Right renal pelvis (tissue), 4 donors: Measurements from ENCODE around the gene IFNGR2. TPM values are rescaled to one million over a fixed set of nuclear protein-coding genes. Genes with fewer than 3 reads are reported as not detected.
"Not testable (repeated sequence)": the region's sequence is repeated elsewhere in the genome, so short reads cannot be mapped to it uniquely, and the experiment has no call there.

ENCODE experiments used
- DNase-seq, 4 donors: peaks; one replicate each; pipeline ENCODE4 v3.0.0-alpha.2; 2013; ENCODE audit warnings: low read depth in 4 of 4, low spot score in 3 of 4, missing footprints in 1 of 4
- polyA plus RNA-seq, 4 donors: library from polyadenylated mRNA; unstranded; fragments of 120-200 nt; gene quantifications; one replicate each; pipeline ENCODE4 v1.2.1, GENCODE V29; 2013; ENCODE audit not compliant: insufficient read length in 4 of 4

IFNGR2 gene
- polyA plus RNA-seq, 4 donors, result 85.2 to 92.0 (median 89.6) TPM

DNA sequence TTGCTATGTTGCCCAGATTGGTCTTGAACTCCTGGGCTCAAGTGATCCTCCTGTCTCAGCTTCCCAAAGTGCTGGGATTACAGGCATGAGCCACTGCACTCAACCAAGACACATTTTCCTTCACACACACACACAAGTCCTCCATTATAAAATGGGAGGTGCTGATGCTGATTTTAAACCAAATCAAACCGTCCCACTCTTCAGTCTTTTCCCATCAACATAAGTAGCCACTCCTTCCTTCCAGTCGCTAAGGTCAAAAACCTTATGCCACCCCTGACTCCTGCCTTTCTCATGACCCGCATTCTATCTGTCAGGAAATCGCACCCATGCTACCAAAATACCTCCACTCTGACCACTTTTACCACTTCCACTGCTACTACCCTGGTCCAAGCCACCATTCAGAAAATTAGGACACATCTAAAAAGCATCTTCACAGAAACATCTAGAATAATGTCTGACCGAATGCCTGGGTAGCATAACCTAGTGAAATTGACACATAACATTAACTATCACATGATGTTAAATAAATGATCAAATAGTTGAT is 28.0 kb upstream of the IFNGR2 start:
- DNase-seq, result no peak

DNA sequence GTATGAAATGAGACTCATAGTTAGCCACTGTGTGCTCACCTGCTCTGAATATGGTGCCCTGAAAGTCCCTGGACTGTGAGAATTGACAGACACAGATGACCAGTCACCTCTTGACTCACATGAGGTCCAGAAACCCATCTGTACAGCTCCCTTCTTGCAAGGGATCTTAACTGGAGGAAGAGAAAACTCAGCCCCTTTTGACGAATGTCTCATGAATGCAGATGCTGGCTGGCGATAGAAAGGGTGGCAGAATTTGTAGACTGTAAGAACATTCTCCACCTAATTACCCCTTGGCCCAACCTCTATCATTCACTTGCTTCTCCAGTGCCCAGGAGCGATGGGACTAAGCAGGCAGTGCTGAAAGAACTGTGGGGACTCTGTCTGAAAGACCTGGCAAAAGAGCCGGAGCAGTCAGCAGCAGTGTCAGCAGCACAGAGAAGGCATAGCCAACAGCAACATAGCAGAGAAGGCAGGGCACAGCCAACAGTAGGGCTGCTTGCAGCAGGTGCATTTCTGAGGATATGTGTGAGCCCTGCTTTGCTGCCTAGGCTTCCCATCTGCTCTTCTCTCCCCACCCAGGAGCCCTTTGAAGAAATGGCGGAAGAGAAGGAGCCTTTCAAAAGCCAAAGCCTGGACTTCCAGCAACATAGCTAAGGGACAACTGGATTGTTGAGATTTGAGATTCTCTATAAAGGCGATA is 25.8 kb upstream of the IFNGR2 start:
- no peak for DNase-seq

DNA sequence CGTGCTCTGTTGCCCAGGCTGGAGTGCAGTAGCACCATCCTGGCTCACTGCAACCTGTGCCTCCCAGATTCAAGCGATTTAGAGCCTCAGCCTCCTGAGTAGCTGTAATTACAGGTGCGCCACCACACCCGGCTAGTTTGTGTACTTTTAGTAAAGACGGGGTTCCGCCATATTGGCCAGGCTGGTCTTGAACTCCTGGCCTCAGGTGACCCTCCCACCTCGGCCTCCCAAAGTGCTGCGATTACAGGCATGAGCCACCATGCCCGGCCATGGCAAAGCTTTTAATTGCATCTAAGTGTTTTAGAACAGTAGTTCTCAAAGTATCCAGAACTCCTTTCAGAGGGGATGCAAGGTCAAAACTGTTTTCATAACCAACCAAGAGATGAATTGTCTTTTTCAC is 25.1 kb upstream of the IFNGR2 start:
- DNase-seq, result no peak

DNA sequence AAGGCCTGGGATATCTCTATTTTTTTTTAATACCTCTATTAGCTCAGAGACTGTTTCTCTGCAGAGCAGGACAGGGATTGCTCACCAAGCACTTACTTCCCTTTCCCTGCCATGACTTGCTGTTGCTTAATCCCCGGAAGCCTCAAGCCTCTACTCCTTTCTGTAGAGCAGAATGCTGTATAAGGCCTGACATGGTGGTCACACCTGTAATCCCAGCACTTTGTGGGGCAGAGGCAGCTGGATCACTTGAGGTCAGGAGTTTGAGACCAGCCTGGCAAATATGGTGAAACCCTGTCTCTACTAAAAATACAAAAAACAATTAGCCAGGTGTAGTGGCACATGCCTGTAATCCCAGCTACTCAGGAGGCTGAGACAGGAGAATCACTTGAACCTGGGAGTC is 23.3 kb upstream of the IFNGR2 start:
- DNase-seq, result not testable (repeated sequence)

DNA sequence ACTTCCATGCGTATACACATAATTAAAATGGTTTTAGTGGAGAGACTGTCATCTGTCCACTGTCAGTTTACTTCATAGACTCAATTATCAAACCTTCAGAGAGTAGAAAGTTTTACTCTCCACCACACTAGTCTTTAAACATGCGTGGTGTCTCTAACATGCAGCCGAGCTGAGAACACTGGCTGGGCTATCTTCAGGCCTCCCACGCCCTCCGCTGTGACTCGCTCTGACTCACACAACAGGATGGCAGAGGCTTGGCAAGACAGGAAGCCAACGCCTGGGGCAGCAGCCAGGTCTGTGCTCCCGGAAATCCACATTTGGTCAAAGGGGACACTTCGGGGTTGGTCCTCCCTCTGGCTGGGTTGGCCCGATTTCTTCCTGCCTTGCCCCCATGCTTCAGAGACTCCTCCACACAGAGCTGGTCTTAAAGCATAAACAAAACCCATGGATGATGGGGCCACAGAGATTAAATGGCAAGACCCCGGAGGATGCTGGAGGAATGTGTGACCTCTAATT is 22.7 kb upstream of the IFNGR2 start:
- no peak for DNase-seq

DNA sequence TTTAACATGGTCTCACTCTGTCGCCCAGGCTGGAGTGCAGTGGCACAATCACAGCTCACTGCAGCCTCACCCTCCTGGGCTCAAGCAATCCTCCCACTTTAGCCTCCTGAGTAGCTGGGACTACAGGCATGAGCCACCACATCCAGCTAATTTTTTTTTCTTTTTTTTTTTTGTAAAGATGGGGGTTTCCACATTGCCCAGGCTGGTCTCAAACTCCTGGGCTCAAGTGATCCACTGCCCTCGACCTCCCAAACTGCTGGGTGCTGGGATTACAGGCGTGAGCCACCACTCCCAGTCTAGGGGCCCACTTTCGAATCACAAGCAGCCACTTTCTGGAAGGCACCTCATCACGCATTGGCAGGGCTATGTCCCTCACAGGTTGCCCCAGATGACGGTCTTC is 21.8 kb upstream of the IFNGR2 start:
- not testable (repeated sequence) for DNase-seq

DNA sequence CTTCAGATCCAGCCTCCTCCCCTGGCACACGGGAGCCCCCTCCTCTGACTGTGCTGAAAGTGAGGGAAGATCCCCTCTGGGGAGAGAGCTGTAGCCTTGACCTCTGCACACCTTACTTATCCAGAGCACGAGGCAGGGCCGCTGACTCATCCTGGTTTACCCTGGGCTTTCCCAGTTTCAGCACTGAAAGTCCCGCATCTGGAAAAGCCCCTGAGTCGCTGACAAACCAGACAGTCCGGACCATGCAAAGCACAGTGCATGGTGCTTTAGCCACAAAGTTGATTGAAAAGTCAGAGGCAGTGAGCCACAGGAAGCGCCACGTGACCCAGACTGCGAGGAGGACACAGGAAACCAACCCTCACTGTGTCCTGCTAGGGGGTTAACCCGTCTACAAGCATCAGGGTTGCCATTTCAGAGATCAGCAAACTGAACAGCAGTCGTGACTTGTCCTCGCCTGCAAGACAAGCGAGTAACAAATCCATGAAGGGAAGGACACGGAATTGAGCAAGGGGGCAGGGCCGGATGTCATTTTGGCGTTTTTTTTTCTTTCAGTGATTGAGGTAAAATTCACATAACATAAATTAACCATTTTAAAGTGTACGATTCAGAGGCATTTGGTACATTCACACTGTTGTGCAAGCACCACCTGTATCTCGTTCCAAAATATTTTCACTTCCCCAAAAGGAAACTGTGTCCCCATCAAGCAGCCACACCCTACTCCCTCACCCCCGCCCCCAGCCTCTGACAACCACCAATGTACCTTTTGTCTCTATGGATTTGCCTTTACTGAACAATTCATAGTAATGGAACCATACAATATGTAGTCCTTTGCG is 19.9 kb upstream of the IFNGR2 start:
- DNase-seq, result no peak

DNA sequence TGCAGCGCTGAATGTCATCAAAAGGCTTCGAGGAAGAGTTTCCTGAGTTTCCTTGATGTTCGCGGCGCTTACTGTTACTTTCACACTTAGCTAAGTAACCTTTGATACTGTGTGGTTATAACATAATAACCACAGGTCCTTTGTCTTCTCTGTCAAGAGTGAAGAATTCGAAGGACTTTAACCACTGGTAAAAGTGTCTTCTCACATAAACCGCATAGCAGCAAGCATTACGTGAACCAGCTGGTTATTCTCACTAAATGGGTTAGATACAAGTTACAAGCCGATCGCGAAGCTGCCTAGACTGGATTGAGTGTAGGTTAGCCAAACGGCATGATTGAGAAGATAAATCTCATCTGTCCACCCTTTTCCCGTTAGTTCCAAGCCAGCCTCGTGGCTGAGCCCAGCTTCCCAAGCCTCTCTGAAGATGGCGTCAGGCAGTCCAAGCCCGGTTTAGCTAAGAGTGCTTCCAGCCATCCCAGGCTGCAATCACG is 18.3 kb upstream of the IFNGR2 start:
- no peak for DNase-seq

DNA sequence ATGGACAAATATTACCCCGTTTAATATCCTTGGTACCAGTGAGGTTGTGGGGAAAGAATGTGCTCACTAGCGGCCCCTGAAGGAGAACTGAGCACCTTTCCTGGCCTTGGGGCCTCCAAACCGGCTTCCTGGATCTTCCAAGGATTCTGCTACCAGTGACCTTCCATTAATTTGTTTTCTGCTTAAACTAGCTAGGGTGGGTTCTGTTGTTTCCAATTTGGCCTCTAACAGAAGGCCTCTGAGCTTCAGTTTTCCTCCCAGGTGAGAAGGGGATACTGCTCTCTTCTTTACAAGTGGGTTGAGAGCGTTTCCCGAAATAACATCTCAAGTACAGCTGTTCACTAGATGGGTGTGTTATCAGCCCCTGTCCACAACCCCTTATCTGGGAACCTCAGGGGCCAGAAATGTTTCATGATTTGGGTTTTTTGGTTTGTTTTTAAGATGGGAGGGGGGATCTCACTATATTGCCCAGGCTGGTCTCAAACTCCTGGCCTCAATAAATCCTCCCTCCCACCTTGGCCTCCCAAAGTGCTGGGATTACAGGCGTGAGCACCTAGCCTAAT is 16.9 kb upstream of the IFNGR2 start:
- no peak for DNase-seq

DNA sequence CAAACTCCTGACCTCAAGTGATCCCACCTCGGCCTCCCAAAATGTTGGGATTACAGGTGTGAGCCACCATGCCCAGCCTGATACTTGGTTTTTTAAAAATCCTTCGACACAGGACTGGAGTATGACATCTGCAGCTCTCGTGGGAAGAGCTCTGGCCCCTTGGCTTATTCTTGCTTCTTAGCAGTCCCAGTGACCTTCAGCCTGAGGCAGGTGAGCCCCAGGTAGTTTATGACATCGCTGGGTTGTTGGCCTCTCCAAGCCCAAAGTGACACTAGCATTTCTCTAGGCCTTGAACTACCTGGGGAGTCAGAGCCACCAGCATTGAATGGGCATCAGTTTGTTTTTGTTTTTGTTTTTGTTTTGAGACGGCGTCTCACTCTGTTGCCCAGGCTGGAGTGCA is 15.9 kb upstream of the IFNGR2 start:
- DNase-seq, result no peak

DNA sequence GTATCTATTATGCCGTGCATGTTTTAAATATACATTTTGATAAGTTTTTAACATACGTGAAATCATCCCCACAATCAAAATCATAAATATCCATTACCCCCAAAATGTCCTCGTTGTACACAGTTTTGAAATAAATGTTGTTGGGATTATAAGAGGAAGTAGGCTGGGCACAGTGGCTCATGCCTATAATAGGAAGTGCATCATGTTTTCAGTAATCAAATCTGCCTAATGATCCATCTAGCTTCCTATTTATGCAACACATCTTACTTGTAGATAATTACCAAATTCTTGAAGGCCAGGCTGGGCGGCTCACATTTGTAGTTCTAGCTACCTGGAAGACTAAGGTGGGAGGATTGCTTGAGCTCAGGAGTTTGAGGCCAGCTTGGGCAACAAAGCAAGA is 15.0 kb upstream of the IFNGR2 start:
- DNase-seq, result no peak

DNA sequence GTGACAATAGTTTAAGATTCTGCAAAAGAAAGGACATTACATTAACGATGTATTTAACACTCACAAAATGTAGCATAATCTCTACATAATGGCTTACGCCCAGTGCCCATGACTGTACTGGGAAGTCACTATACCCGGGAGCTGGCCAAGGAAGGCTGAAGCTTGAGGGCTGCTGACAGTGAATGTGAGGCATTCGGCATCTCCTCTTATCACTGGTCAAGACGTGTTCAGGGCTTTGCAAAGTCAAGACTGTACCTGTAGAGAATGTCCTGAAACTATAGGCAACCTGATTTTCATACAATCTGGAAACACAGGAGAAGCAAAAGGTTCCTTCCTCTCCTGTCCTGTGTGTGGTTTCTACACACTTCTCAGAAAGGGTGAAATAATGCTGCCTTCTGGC is 12.7 kb upstream of the IFNGR2 start:
- no peak for DNase-seq

DNA sequence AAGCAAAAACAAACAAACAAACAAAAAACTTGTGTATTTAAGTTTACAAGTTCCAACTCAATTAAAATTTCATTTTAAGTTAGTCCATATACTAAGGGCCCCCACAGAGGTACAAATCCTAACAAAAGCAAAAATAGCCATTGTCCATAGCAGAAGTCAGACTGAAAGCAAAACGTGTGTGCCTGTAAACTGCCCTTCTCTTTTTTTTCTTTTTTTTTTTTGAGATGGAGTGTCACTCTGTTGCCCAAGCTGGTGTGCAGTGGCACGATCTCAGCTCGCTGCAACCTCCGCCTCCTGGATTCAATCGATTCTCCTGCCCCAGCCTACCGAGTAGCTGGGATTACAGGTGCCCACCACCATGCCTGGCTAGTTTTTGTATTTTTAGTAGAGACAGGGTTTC is 11.6 kb upstream of the IFNGR2 start:
- no peak for DNase-seq

DNA sequence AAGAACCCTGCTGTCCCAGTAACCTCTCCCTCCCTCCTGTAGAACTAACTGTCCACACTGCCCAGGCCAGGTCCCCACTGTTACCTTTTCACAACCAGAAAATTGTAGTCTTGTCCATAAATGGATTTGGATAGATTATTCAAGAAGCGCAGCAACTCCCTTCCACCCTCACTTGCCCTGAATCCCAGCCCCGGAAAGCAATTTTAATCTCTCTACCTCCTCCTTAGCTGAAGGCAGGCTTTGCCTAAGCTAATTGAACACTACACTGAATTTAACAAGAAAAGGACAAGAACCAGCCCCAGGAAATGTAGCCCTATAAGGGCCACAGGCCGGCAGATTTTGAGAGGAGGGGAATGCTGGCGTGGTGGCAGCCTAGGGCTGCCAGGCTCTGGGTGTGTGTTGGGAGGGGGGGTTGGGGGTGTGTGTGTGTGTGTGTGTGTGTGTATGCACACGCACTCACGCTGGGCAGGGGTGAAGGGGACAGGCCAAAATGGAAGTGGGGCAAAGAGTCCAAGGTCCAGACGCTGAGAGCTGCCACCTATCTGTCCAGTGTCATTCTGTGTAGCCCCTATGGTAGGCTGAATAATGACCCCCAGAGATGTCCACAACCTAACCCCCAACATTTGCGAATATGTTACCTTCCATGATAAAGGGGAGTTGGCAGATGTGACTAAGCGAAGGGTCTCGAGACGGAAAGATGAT is 10.8 kb upstream of the IFNGR2 start:
- DNase-seq, result no peak

DNA sequence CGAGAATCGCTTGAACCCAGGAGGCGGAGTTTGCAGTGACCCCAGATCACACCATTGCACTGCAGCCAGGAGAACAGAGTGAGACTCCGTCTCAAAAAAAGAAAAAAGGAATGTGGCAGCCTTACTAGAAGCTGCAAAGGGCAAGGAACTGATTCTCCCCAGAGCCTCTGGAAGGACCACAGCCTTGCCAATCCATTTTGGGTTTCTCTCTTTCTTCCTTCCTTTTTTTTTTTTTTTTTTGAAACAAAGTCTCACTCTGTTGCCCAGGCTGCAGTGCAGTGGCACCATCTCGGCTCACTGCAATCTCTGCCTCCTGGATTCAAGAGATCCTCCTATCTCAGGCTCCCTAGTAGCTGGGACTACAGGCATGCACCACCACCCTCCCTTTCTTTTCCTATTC is 9.9 kb upstream of the IFNGR2 start:
- DNase-seq, result no peak

DNA sequence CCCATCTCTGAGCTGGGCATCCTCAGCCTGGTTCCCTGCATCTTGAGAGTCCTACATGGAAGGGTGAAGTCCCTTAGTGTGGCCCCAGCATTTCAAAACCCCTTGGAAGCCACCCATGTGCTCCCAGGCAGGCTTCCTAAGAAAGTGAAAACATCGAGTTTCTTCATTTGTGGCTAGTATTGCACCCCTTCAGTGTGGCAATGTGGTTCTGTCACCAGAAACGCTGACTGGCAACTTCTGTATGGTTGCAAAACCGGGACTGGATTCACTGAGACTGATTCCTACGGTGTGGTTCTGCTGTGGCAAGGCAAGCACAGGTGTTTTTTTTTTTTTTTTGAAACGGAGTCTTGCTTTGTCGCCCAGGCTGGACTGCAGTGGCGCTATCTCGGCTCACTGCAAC is 9.0 kb upstream of the IFNGR2 start:
- no peak for DNase-seq

DNA sequence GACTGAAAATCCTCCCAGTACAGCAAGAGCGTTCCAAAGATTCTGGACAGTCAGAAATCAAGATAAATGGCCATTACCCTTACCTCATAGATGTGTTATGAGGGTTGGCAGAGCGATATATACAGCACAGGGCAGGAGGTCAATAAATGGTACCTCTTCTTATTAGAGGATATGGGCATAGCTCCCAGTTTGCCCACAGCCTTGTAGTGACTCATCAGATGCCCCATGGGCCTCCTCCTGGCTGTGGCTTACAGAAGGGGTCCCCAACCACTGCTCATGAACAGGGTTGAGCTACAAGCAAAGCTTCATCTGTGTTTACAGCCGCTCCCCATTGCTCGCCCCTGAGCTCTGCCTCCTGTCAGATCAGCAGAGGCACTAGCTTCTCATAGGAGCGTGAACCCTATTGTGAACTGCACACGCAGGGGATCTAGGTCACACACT is 7.3 kb upstream of the IFNGR2 start:
- no peak for DNase-seq

DNA sequence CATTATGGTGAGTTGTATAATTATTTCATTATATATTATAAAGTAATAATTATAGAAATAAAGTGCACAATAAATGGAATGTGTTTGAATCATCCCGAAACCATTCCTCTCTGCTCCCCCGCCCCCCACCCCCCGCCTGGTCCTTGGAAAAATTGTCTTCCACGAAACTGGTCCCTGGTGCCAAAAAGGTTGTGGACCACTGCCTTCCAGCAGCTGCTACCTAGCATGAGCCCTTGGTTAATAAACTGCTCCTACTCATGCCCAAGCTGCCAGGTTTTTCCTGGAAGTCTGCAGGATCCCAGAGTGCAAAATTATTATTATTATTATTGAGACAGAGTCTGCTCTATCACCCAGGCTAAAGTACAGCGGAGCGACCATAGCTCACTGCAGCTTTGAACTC is 6.8 kb upstream of the IFNGR2 start:
- DNase-seq, result no peak

DNA sequence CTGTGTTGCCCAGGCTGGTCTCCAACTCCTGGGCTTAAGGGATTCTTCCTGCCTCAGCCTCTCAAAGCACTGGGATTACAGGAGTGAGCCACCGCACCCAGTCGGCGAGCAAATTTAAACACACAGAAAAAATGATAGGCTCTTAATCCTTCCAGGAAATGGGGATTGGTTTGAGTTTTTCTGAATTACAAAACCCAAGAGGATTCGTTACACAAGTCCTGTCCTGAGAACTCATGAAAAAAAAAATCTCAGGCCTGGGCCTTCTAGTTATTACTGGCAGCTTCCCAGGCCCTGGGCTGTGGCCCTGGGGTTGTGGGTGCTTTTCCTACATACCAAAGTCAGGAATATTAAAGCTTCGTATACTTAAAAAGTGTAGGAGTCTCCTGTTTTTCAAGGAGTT is 6.3 kb upstream of the IFNGR2 start:
- no peak for DNase-seq

DNA sequence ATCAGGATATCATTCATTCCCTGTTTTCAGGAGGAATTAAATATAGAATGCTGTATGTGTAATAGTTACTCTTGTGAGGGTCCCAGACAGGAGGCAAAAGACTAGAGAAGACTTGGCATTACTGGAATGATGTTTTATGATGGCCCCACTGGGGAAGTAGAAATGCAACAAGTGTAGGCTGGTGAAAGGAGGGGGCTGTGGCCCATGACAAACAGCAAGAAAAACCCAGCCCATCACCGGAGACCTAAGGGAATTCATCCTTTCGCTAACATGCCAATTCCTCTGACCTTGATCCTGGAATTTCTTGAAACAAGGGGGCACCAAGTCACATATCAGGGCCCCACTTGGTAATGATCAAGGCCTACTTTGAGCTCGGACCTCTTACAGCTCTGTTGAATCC is 5.5 kb upstream of the IFNGR2 start:
- no peak for DNase-seq

DNA sequence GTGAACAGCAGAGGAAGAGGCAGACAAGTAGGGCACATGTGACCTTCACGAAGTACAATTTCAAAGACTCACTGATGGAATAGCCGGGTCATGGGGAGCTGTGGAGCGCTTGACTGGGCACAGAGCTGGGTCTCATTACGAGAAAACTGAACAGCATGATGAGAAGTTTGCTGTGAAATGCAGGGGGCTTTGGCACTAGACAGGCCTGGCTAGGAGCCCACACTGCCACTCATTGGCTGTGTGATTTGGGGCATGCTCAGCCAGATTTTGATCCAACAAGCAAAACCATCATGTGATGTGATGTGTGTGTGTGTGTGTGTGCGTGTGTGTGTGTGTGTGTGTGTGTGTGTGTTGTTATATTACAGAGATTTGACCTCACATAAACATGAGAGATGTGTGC is 4.9 kb upstream of the IFNGR2 start:
- no peak for DNase-seq
